SK-N-SH (cell line): ENCODE data around the gene MAPK4.

Source experiments
- CTCF ChIP-seq: fragments of 200-600 bp; sonication (generic); IDR thresholded peaks from 2 replicates; pipeline ENCODE4 v1.6.1; 2017; ENCODE audit warnings: antibody characterized with exemption, mild to moderate bottlenecking, moderate library complexity
- JUND ChIP-seq: IDR thresholded peaks from 2 replicates; pipeline ENCODE4 v1.4.0; 2012
- MAX ChIP-seq: IDR thresholded peaks from 2 replicates; pipeline ENCODE4 v1.4.0; 2012; ENCODE audit warnings: low read depth
- MXI1 ChIP-seq: IDR thresholded peaks from 2 replicates; pipeline ENCODE4 v1.6.1; 2012; ENCODE audit warnings: mild to moderate bottlenecking, low read depth, low read length, improper control_type of control experiment

GRCh38 chr18:50629148-50629631 is 69.3 kb downstream of the MAPK4 start:
- TF ChIP-seq MXI1 (no peak), CTCF (no peak), JUND (no peak), MAX (no peak)
